CMK (cell line): ENCODE data around the gene NKG7.
A peak's percentile ranks its signal among the peaks of the same experiment; 100 is the strongest.

Experiments used
- DNase-seq: peaks from one replicate; pipeline ENCODE4 v3.0.0-alpha.2; 2010; ENCODE audit warnings: low read depth

NKG7 gene

DNA sequence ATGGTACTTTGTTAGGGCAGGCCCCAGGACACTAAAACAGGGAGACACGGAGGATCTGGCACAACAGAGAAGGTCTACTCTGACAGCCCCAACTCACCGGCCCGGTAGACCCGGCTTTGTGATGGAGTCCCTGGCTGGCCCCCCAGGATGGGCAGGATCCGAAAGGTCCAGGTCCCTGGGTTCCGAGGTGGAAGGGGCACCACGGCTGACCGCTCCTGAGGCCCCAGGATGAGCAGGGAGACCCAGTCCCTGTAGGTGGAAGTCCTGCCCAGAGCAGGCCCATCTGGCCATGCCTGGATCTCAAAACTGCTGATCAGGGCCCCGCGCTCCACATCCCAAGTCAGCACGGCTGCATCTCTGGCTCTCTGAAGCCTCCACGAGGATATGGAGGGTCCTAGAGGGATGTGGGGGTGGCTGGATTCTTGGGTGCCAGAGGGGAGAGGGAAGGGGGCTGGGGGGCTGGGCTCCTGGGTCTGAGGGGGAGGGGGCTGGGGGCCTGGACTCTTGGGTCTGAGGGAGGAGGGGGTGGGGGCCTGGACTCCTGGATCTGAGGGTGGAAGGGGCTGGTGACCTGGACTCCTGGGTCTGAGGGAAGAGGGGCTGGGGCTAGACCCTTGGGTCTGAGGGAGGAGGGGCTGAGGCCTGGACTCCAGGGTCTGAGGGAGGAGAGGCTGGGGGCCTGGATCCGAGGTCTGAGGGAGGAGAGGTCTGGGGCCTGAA is 35.2 kb downstream of the NKG7 start:
- no peak for DNase-seq

GRCh38 chr19:51333836-51334460 is 38.5 kb downstream of the NKG7 start:
- no peak for DNase-seq

GRCh38 chr19:51331716-51332115 is 40.7 kb downstream of the NKG7 start:
- DNase-seq: no peak

- DNase-seq: no peak
Observed at GRCh38 chr19:51331193-51331592, 41.3 kb downstream of the NKG7 start.

GRCh38 chr19:51330366-51330765 is 42.1 kb downstream of the NKG7 start:
- no peak for DNase-seq

- DNase-seq: no peak
Observed at GRCh38 chr19:51329411-51329810, 43.0 kb downstream of the NKG7 start.

GRCh38 chr19:51327066-51328001 is 45.1 kb downstream of the NKG7 start:
- DNase-seq: peak; percentile 30

GRCh38 chr19:51326216-51327065 is 46.0 kb downstream of the NKG7 start:
- no peak for DNase-seq

- DNase-seq: no peak
Observed at GRCh38 chr19:51325161-51325976, 47.1 kb downstream of the NKG7 start.

DNA sequence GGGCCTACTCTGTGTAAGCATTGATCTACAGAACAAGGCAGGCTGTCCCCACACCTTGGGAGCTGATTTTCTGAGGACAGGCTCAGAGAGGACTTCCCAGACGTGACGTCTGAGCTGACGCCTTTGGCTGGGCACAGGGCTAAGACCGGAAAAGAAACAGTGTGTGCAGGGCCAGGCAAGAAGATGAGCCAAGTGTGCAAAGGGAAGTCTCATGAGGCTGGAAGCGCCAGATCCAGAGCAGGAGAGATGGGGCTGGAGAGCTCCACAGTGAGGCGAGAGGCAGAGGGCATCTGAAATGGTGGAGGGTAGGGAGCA is 48.3 kb downstream of the NKG7 start:
- DNase-seq: no peak

GRCh38 chr19:51323481-51324166 is 48.8 kb downstream of the NKG7 start:
- DNase-seq: no peak

DNA sequence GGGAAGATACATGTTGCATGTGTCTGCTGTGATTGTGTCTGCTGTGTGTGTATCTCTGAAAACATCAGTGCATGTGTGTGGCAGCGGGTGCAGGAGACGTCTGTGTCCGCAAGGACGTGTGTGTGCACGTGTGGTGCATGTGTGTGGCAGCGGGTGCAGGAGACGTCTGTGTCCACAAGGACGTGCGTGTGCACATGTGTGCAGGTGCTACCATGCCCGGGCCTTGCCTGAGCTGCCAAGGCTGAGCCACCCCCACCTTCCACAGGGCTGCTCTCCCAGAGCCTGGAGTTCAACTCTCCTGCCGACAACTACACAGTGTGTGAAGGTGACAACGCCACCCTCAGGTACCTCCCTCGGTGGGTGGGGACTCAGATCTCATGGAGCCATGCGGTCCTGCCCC is 50.7 kb downstream of the NKG7 start:
- no peak for DNase-seq
